Adrenal gland (tissue), 12 donors: ENCODE results near the gene KLHL29. TPM values are rescaled to one million over a fixed set of nuclear protein-coding genes. Genes with fewer than 3 reads are reported as not detected.

Experiments
- DNase-seq, 7 donors: peaks; one replicate each; pipeline ENCODE4 v3.0.0-alpha.2; 2019 to 2020
- H3K27ac ChIP-seq, 5 donors: fragments of 200-600 bp; sonication (generic) in 4 of 5; 1 replicate in 3 of 5; 2 replicates in 2 of 5; pipeline versions ENCODE4 v1.5.1 to v1.8.0; 2016 to 2020; ENCODE audit warnings: mild to moderate bottlenecking in 1 of 5
- H3K27me3 ChIP-seq: fragments of 200-600 bp; 2 replicates; pipeline ENCODE4 v1.8.0; 2021
- H3K36me3 ChIP-seq, 2 donors: fragments of 200-600 bp; replicated peaks in 1 of 2; 1 replicate in 1 of 2; 2 replicates in 1 of 2; pipeline versions ENCODE4 v1.5.1 to v1.8.0; 2018 to 2022
- H3K4me1 ChIP-seq, 2 donors: fragments of 200-600 bp; replicated peaks in 1 of 2; 1 replicate in 1 of 2; 2 replicates in 1 of 2; pipeline versions ENCODE4 v1.5.1 to v1.8.0; 2018 to 2021
- H3K4me3 ChIP-seq, 4 donors: fragments of 200-600 bp; sonication (generic) in 3 of 4; one replicate each; pipeline ENCODE4 v1.5.1; 2016 to 2018
- H3K9me3 ChIP-seq, 3 donors: fragments of 200-600 bp; sonication (generic) in 1 of 3; replicated peaks in 1 of 3; 1 replicate in 2 of 3; 2 replicates in 1 of 3; pipeline versions ENCODE4 v1.5.1 to v1.8.0; 2016 to 2021
- POLR2A ChIP-seq, 2 donors: fragments of 450-650 bp; IDR thresholded peaks; one replicate each; pipeline ENCODE4 v1.6.1; 2017; ENCODE audit warnings: antibody characterized with exemption in 2 of 2, mild to moderate bottlenecking in 2 of 2, moderate library complexity in 1 of 2
- WGBS, 4 donors: extraction: QIAGEN DNeasy Blood & Tissue Kit in 2 of 4; methylation state at CpG; one replicate each; pipeline versions ENCODE4 v1.1.5 to v1.1.7; 2013 to 2017; 5-methylcytosine and 5-hydroxymethylcytosine counted together
- intact Hi-C, 2 donors: fragments of 100-400 bp; cut with DNase I; formaldehyde crosslinking; loops; one replicate each; pipeline versions ENCODE4 v1.14.1 to v1.15.0; 2022 to 2023
- polyA plus RNA-seq, 3 donors: library from polyadenylated mRNA; stranded (reverse); fragments of 200-250 nt in 2 of 3; fragments of 350-450 nt in 1 of 3; fragmentation: Illumina TruSeq in 1 of 3; extraction: RNeasy Lipid Tissue Mini Kit (QIAGEN cat#74804) in 1 of 3; gene quantifications; one replicate each; pipeline ENCODE4 v1.2.3, GENCODE V29; 2013 to 2014
- total RNA-seq, 9 donors: library from RNA; depleted of rRNA in 4 of 9; stranded (reverse); fragments of >200 nt in 4 of 9; fragments of 120-200 nt in 1 of 9; fragmentation: NEBNext Ultra II Directional in 1 of 9; extraction: Animal tissue kit (Norgen Biotek cat#: 25700) in 1 of 9; gene quantifications; one replicate each; pipeline versions ENCODE4 v1.1.0 to v1.2.4, GENCODE V29; 2013 to 2023
- TF ChIP-seq, protein P1 (sequence below), 6 experiments: fragments of 450-650 bp in 4 of 6; fragments of 200-600 bp in 2 of 6; sonication (generic) in 1 of 6; IDR thresholded peaks; 1 replicate in 5 of 6; 2 replicates in 1 of 6; pipeline versions ENCODE4 v1.5.1 to v1.8.0; 2016 to 2021; ENCODE audit warnings: antibody characterized with exemption in 6 of 6, mild to moderate bottlenecking in 2 of 6, moderate library complexity in 1 of 6
- donor health status: healthy with polysubstance abuse.
- donor health status: Bipolar disorder and iron deficiency.
- donor health status: DM: yes; HTN: yes; CAD: no.
- donor health status: DM: no; HTN: no; CAD: no.
- donor health status: DM: no; HTN: no; CAD: no.
- donor health status: DM: yes; HTN: yes; CAD: no.

The KLHL29 gene
- total and polyA plus RNA-seq, 12 donors = 1.9 to 24.5 (median 15.7) TPM

DNA sequence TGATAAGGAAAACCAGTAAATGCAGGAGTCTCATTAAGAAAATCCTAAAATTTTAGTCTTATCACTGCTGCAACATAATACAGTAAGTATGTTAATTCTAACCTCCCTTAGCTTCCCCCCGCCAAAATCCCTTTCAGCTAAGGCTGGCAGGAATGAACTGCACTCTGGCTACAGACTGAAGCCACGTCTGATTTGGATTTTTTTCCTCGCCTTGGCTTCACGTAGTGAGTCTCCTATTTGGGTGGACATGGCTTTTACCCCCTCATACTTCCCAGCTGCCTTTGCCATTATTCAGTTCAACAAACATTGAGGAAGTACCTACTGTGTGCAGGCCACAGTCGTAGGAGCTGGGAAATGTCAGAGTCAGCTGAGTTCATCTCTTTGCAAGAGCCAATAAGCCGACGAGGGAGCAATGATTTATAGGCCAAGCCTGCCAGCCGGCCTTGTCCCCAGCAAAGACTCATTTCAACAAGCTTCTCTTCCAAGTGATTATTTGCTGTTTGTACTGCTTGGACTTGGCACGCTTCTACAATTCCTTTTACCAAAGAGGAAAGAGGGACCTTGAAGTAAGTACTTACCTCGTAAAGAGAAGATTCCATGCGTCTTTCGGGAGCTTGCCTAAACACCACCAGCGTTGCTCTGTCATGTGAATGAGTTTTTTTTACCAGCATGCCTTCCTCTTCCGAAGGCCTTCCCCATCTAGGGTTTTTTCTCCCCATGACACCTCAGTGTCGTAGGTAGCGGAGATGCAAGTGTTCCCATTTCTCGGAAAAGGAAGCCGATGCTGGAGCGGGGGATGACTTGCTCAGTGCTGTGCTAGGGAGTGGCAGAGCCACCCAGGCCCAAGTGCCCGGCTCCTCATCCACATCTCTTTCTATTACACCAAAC lies 138.6 kb downstream of the KLHL29 start:
- Histone ChIP-seq H3K4me3 (peak overlapping the region in 1 of 4 donors; percentile 32), H3K36me3 (no peaks in the 10 kb centered on the region), H3K27ac (peak overlapping the region; percentile 92 to 95 (median 94)), H3K9me3 (no peaks in the 10 kb centered on the region), H3K4me1 (peaks cover 31 to 60% of the 10 kb centered on the region in 2 donors), H3K27me3 (no peaks in the 10 kb centered on the region)
- intact Hi-C loops = no loop called here
- WGBS, 4 donors = 31 to 45% (median 39%) methylated on average over 20 of the region's 20 CpGs
- TF ChIP-seq, protein P1, sequence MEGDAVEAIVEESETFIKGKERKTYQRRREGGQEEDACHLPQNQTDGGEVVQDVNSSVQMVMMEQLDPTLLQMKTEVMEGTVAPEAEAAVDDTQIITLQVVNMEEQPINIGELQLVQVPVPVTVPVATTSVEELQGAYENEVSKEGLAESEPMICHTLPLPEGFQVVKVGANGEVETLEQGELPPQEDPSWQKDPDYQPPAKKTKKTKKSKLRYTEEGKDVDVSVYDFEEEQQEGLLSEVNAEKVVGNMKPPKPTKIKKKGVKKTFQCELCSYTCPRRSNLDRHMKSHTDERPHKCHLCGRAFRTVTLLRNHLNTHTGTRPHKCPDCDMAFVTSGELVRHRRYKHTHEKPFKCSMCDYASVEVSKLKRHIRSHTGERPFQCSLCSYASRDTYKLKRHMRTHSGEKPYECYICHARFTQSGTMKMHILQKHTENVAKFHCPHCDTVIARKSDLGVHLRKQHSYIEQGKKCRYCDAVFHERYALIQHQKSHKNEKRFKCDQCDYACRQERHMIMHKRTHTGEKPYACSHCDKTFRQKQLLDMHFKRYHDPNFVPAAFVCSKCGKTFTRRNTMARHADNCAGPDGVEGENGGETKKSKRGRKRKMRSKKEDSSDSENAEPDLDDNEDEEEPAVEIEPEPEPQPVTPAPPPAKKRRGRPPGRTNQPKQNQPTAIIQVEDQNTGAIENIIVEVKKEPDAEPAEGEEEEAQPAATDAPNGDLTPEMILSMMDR (IDR thresholded peaks at IDR 0.05) = no peak
- peak in 1 of 2 donors; percentile 36 for TF ChIP-seq POLR2A (IDR thresholded peaks at IDR 0.05)
- peak; percentile 79 to 94 (median 86) for DNase-seq

DNA sequence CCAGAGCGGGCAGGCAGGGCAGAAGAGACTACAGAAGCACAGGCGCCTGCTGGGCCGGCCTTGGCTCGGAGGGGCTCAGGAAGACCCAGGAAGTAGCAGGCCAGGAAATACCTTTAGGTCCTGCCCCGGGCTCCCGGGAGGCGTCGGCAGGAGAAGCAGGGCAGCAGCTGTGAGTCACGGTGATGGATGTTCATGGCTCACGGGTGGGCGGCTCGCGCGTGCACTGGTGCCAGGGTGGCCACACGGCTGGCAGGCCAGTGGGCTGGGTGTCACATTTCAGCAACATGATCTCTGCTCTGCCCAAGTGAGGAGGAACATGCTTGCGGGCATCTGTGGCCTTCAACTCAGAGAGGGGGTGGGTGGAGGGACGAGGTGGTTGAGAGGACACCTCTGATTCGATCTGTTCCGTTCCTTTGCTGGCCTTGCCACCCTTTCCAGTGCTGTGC lies 139.3 kb downstream of the KLHL29 start:
- H3K9me3 ChIP-seq = no peaks in the 10 kb centered on the region
- H3K27me3 ChIP-seq = no peaks in the 10 kb centered on the region
- no peaks in the 10 kb centered on the region for H3K36me3 ChIP-seq
- DNase-seq = peak; percentile 86 to 96 (median 92)
- peak in 1 of 2 donors; percentile 53 for TF ChIP-seq POLR2A (IDR thresholded peaks at IDR 0.05)
- TF ChIP-seq, protein P1 (IDR thresholded peaks at IDR 0.05) = no peak
- WGBS, 4 donors = 14 to 43% (median 35%) methylated on average over 5 to 19 of the region's 19 CpGs
- H3K27ac ChIP-seq = peak overlapping the region; percentile 92 to 95 (median 94)
- intact Hi-C loops = no loop called here
- H3K4me1 ChIP-seq = peaks cover 31 to 55% of the 10 kb centered on the region in 2 donors
- H3K4me3 ChIP-seq = peak overlapping the region in 1 of 4 donors; percentile 31

DNA sequence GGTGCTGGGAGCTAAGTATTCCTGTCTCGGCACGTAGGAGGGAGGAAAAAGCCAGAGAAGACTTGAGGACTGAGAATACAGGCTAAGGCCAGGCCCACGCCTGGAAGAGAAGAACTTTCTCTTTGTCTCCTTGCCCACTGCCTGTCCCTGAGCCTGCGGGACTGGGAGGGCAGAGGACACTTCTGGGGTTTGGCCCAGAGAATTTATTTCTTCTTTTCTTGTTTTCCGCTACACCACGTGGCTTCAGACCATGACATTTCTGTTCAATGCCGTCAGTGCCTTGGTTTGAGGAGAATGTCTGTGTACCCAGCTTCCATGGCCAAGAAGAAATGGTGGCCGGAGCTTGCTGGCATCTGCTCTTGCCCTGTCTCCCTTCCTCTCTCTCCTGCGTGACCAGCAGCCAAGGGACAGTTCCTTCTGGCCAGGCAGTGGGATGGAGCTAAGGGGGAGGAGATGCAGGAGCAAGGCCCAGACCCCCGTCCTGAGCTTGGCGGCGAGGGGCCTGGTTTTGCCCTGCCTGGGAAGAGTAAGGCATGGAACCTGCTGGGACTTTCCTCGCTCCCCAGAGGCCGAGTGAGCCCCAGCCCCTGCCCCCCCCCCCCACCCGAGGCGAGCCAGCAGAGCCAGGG lies 140.3 kb downstream of the KLHL29 start:
- Histone ChIP-seq H3K27me3 (no peaks in the 10 kb centered on the region), H3K4me1 (peaks cover 29 to 45% of the 10 kb centered on the region in 2 donors), H3K36me3 (no peaks in the 10 kb centered on the region), H3K27ac (peak overlapping the region; percentile 92 to 95 (median 94)), H3K4me3 (peak overlapping the region in 1 of 4 donors; percentile 1), H3K9me3 (no peaks in the 10 kb centered on the region)
- 55 to 64% (median 61%) methylated on average over 15 to 16 of the region's 16 CpGs for WGBS, 4 donors
- peak in 5 of 7 donors; percentile 45 to 67 (median 50) for DNase-seq
- no peak for TF ChIP-seq POLR2A (IDR thresholded peaks at IDR 0.05)
- intact Hi-C loops = no loop called here

DNA sequence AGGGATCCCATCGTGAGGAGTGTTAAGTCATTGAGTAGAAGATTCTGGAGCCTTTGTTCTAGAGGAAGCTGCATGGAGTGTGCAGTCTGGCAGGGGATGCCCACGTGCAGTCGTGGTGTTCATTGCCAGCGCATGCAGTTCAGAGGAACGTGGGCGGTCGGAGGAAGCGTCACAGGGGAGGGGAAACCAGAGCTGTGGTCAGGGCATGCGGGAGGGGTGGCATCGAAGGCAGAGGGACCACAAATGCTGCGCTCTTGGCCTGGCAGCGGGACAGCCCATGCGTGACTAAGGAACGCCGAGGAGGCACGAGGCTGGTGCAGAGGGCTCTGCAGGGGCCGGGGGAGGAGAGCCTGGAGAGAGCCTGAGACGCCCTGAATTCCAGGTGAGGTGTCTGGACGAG lies 141.1 kb downstream of the KLHL29 start:
- no peak for DNase-seq
- Histone ChIP-seq H3K27me3 (no peaks in the 10 kb centered on the region), H3K4me3 (no peak overlapping the region), H3K27ac (peak overlapping the region in 2 of 5 donors; percentile 94), H3K4me1 (peaks cover 22 to 39% of the 10 kb centered on the region in 2 donors), H3K36me3 (no peaks in the 10 kb centered on the region), H3K9me3 (no peaks in the 10 kb centered on the region)
- TF ChIP-seq, protein P1 (IDR thresholded peaks at IDR 0.05) = no peak
- TF ChIP-seq POLR2A (IDR thresholded peaks at IDR 0.05) = no peak
- intact Hi-C loops = no loop called here
- WGBS, 4 donors = 84 to 86% (median 85%) methylated on average over 19 of the region's 19 CpGs
